C1 segment of cervical spinal cord (tissue), 14 donors: ENCODE results near the gene CX3CR1.
"Not testable (repeated sequence)": the region's sequence is repeated elsewhere in the genome, so short reads cannot be mapped to it uniquely, and the experiment has no call there.

Experiments
- DNase-seq, 14 donors: peaks; one replicate each; lab custom pipeline; 2025; lab: John Stamatoyannopoulos, UW

Gene CX3CR1

GRCh38 chr3:39279745-39280517 lies at the start of gene CX3CR1:
CX3CR1 (minus strand) TSS chr3:39280036; CDS start chr3:39266509, 13,527 bp downstream.
- peak in 1 of 14 donors; percentile 36 for DNase-seq

- no peak for DNase-seq
Measured at GRCh38 chr3:39329493-39329892, 49.7 kb upstream of the CX3CR1 start, which contains the start of gene CCR8. CCR8 (plus strand) TSS chr3:39329709; CDS start chr3:39332332, 2,623 bp downstream.

GRCh38 chr3:39327746-39328349 lies 48.0 kb upstream of the CX3CR1 start:
- no peak for DNase-seq

GRCh38 chr3:39327053-39327745 lies 47.4 kb upstream of the CX3CR1 start:
- DNase-seq, result no peak

- DNase-seq, result no peak
Measured at GRCh38 chr3:39325236-39325635, 45.4 kb upstream of the CX3CR1 start.

- no peak for DNase-seq
Measured at GRCh38 chr3:39323494-39323893, 43.7 kb upstream of the CX3CR1 start.

- no peak for DNase-seq
Measured at GRCh38 chr3:39322936-39323335, 43.1 kb upstream of the CX3CR1 start.

GRCh38 chr3:39322209-39322715 lies 42.4 kb upstream of the CX3CR1 start:
- DNase-seq, result not testable (repeated sequence)

- not testable (repeated sequence) for DNase-seq
Measured at GRCh38 chr3:39321574-39321983, 41.7 kb upstream of the CX3CR1 start.

- no peak for DNase-seq
Measured at GRCh38 chr3:39319249-39319648, 39.4 kb upstream of the CX3CR1 start.

- no peak for DNase-seq
Measured at GRCh38 chr3:39318301-39318700, 38.5 kb upstream of the CX3CR1 start.

- no peak for DNase-seq
Measured at GRCh38 chr3:39317571-39318169, 37.8 kb upstream of the CX3CR1 start.

GRCh38 chr3:39315420-39315819 lies 35.6 kb upstream of the CX3CR1 start:
- no peak for DNase-seq

GRCh38 chr3:39313289-39313688 lies 33.5 kb upstream of the CX3CR1 start:
- DNase-seq, result no peak

GRCh38 chr3:39302178-39302577 lies 22.3 kb upstream of the CX3CR1 start:
- no peak for DNase-seq

- no peak for DNase-seq
Measured at GRCh38 chr3:39299279-39299678, 19.4 kb upstream of the CX3CR1 start.

- DNase-seq, result no peak
Measured at GRCh38 chr3:39296197-39297077, 16.6 kb upstream of the CX3CR1 start.

- DNase-seq, result no peak
Measured at GRCh38 chr3:39295184-39295775, 15.4 kb upstream of the CX3CR1 start.

GRCh38 chr3:39294446-39295183 lies 14.8 kb upstream of the CX3CR1 start:
- no peak for DNase-seq

GRCh38 chr3:39292961-39293360 lies 13.1 kb upstream of the CX3CR1 start:
- DNase-seq, result no peak
